ENCODE measurements around the gene HSDL2.

The HSDL2 gene

GRCh38 chr9:112465352-112465751, 85.4 kb downstream of the HSDL2 start:
- no peak for DNase-seq

DNA sequence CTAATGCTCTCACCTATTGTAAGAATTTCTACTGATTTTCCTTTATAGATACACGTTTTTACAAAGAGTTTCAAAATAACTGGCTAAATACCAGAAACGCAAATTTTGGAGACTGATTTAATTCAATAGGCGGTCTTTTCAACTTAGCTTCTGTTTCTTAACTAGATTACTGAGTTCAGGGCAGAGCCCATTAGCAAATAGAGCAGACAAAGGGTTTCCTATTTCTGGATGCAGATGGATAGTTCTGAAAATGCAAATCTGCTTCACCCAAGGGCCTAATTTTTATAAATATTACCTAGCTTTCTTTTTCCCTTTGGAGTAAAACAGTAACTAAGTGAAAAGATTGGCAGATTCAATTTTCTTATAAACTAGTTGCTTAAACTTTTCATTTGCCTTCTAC, 93.1 kb downstream of the HSDL2 start:
- no peak for DNase-seq

DNA sequence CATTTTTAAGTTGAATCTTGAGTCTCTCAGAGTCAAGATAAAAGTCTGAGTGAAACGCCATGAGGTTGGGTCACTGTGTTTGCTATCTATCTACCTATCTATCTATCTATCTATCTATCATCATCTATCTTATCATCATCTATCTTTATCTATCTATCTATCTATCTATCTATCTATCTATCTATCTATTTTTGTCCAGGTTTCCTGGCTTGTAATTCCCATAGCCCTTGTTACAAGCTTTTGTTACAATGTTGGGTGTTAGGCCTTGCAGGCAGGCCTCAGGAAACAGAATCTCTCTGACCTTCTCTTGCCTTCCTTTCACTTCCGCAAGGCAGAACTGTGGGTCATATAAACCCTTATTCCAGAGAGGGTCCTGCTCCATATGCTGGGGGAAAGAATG, 94.1 kb downstream of the HSDL2 start:
- DNase-seq, result no peak

- no peak for DNase-seq
Observed at GRCh38 chr9:112475318-112475717, 95.4 kb downstream of the HSDL2 start.

GRCh38 chr9:112477330-112477729, 97.4 kb downstream of the HSDL2 start:
- DNase-seq, result no peak

DNA sequence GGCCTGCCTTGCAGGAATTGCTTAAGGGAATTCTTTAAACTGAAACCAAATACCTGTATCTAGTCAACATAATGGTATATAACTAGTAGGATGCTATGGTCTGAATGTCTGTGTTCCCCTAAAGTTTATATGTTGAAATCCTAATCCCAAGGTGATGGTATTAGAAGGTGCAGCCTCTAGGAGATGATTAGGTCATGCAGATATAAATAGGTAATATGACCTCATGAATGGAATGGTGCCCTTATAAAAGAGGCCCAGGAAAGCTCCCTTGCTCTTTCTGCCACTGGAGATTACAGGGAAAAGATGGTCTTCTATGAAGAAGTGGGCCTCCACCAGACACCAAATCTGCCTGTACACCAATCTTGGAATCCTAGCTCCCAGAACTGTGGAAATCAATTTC, 99.3 kb downstream of the HSDL2 start:
- no peak for DNase-seq

DNA sequence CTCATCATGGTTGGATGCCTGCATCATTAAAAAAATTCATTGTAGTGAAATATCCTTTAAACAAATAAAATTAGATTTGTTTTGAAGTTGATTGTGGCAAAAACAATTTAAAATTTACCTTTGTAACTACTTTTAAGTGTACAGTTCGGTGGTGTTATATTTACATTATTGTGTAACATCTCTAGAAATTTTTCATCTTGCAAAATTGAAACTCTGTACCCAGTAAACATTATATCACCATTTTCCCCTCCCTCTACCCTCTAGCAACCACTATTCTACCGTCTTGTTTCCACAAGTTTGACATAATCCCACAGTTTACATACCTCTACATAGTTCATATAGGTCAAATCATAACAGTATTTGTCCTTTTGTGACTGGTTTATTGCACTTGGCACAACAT, 104.7 kb downstream of the HSDL2 start:
- DNase-seq, result no peak

GRCh38 chr9:112485574-112485973, 105.7 kb downstream of the HSDL2 start:
- no peak for DNase-seq

DNA sequence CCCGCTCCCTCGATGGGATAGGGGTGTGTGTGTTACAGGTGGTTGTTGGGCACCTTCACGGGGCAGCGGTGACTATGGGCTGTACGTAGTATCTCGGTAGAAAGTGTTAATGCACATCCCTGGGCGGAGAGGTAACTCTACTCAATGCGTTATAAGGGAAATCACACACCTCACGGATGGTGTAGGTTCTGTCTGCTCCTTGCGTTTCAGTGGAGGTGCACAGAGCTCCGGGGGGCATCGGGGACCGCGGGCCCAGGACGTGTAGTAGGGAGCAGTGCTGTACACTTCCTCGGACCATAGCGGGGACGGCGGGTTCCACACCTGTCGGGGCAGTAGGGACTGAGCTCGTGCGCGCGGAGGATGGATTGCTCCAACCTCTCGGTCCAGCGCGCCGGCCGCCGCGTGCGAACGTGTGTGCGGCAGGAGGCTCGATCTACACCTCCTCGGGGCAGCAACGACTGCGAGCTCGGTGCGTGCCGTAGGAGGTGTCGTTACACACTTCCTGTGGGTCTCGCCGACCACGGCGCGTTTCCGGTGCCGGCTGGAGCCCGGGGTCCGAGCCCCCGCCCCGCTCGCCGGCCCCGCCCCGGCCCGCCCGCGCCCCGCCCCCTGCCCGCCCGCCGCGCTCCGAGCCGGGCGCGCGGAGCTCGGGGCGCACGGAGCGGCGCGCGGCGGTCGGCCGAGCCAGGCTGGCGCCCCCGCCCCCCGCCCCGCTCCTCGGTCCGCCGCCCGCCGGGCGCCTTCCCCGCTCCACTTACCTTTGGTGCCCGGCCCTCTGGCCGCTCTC, 106.5 kb downstream of the HSDL2 start, which contains the start of gene KIAA1958:
Gene KIAA1958, plus strand, starts transcription at position 607 of the 787 bp plus-strand sequence. CDS start 87,254 bp downstream, outside the sequence.
- peak; percentile 86 for DNase-seq

DNA sequence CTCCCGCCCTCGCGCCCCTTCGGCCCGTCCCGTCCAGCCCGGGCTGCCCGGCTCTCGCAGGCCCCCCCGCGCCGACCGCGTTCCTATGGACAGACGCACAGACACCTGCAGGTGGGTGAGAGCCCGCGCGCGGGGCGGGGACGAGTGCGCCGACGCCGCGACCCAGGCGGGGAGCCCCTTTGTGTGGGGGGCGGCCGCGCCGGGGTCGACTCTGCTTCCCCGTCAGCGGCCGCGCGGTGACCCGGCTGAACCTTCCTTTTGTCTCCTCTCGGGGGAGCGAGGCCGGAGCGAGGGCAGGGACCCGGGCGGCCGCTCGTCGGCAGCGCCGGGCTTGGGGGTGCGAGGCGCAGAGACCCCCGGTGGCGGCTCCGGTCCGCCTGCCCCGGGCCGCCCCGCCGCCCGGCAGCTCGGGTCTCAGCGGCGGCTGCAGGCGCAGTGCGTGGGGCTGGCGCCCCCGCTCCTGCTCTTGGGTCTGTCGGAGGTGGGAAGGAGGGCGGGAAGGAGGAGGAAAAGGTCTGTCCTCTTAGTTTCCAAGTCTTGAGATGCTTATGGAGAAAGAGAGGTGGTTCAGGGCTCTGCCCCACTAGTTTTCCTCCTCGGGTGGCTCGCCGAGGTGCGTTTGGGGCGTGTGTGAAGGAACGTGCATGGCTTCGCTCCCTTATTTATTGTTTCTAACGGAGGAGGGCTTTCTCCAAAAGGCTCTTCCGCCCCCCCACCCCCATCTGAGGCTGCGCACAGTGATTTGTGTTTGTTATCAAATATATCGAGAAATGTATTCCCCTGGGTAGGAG, 107.3 kb downstream of the HSDL2 start:
- DNase-seq, result peak; percentile 72

DNA sequence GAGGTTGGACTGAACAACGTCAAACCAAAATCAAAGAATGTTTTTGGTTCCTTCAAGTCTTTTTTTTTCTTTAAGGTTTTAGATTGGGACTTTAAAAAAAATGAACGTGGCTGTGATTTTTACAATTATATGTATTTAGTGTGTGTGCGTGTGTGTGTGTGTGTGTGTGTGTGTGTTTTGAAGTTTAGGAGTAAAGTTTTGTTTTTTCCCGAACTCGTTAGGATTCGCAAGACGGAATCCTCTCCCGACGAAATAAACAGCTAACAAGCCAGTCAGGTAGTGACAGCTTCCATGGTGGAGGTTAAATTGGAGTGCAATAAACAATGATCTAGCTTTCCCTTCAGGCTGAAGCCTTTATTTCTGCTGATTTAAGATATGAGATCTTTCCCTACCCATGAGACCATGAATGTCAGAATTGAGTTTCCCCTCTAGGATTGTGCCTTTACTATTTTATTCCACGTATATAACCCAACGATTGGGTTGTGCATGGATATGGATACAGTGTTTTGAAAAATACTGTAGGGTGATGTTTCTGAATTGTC, 108.0 kb downstream of the HSDL2 start:
- DNase-seq, result no peak

DNA sequence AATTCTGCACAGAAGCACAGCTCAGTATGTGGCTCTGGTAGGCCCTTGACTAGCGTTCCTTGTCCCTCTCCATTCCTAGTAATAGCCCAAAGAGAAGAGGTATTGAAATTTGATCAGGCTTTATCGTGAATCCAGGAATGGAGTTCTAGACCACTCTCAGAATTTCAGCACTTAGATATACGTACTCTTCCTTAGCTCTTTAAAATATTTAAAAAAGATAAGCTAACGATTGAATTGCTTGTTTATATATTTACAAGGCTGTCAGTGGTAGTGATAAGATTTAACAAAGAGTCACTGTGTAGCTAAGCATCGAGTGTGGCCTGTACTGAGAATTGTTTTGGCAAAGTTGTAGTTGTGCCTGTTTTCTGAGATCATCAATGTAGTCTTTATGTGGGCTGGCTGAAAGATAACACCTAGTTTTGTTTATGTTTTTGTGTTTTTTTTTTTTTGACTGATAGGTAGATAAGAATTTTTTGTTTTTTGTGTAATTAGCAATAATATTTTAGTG, 109.2 kb downstream of the HSDL2 start:
- no peak for DNase-seq

DNA sequence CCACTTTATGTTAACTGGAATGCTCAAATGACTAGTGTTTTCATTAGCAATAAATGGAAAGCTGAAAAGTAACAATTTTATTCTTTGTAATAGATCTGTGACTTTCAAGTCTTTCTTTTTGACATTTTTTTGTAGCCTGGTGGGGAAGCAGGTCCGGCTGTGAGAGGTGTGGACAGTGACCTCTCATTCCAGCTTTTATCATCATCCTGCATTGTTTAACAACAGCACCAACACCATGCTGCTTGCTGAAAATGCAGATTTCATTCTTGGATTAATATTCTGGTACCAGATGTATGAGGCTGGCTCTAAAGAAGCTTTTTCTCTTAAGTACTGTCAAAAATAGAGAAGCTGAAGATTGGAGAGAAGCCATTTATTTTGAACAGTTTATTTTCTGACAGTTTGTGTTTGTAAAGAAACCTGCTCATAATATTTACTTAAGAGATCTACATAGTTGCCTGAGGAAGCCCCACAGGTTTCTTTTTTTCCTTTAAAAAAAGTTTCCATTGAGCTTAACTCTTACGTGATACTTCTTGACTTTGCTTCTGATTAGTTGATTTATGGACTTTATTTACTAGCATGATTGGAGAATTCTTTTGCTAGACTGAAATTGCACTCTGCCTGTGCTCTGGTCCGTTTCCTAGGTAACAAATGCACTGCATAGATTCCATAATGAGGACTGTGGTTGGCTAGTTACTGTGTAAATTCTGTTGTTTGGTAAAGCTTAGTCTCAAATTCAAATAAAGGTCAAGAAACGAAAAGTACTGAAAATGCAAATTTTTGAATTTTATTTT, 110.2 kb downstream of the HSDL2 start:
- no peak for DNase-seq

- DNase-seq, result no peak
Observed at GRCh38 chr9:112493393-112494137, 113.7 kb downstream of the HSDL2 start.

- no peak for DNase-seq
Observed at GRCh38 chr9:112494153-112494552, 114.2 kb downstream of the HSDL2 start.

DNA sequence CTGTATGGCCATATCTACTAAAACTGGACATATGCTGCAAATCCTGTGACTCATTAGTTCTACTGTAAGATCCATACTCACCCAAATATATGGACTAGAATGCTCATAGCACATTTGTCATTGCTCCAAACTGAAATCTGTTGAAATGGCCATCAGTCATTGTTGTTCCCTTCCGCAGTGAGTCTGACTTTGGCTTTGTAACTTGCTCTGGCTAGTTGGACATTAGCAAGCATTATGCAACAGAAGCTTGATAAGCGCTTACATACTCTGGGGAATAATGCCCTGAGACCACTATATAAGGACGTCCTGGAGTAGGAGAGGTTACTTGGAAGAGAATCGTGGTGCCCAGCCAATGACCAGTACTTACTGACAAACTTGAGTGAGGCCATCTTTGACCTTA, 115.7 kb downstream of the HSDL2 start:
- no peak for DNase-seq

- no peak for DNase-seq
Observed at GRCh38 chr9:112496074-112496722, 116.3 kb downstream of the HSDL2 start.

DNA sequence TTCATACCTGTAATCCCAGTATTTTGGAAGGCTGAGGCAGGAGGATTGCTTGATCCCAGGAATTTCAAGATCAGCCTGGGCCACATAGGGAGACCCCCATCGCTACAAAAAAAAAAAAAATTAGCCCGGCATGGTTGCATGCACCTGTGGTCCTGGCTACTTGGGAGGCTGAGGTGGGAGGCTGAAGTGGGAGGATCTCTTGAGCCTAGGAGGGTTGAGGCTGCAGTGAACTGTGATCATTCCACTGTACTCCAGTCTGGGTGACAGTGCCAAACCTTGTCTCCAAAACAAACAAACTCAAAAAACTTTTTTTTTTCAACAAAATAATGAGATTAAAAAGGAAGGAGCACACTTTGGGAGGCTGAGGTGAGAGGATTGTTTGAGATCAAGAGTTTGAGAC, 120.9 kb downstream of the HSDL2 start:
- DNase-seq, result no peak

GRCh38 chr9:112501287-112501686, 121.4 kb downstream of the HSDL2 start:
- DNase-seq, result no peak

- no peak for DNase-seq
Observed at GRCh38 chr9:112502175-112502946, 122.5 kb downstream of the HSDL2 start.

DNA sequence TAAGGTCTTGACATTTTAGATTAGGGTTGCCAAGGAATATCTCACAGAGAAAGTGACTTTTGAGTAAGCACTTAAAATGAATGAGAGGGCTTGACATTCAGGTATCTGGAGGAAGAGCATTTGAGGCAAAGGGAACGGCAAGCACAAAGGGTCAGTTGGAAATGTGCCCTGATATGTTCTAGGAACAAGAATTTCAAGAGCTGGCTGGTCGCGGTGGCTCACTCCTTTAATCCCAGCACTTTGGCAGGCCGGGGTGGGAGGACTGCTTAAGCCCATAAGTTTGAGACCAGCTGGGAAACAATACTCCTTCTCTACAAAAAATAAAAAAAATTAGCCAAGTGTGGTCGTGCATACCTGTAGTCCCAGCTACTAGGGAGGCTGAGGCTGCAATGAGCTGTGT, 123.3 kb downstream of the HSDL2 start:
- no peak for DNase-seq
